ENCODE measurements around the gene ULK4. TPM values are rescaled to one million over a fixed set of nuclear protein-coding genes. Genes with fewer than 3 reads are reported as not detected.

The ULK4 gene
- total and polyA plus RNA-seq, 2 of the 4 experiments (the other 2 are of a cell fraction) = 2.7 to 5.0 TPM

DNA sequence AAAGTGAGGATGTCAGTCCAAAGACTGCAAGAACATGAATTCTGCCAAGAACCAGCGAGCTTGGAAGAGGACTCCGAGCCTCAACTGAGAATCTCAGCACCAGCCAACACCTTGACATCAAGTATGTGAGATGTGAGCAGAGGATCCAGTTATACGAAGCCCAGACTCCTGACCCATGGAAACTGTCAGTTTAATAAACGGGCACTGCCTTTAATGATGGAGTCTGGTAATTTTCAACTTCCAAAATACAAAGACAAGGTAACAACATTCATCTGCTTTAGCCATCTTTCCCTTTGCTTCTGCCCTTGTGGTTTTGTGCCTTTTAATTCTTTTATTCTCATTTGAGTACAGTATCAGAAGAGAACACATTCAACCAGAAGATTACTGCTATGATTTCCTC lies 211.9 kb downstream of the ULK4 start:
- no CpG with 5 or more reads among the region's 4 CpGs for WGBS, 2 experiments (ENCODE audit: extremely low coverage in 2 of 2, insufficient read length in 1 of 2)
- H2AK9ac ChIP-seq (replicated peaks; ENCODE audit: low read depth, low read length, poor library complexity) = no peak overlapping the region
- CTCF ChIA-PET = interaction anchor here (0.6 kb wide), 1 partner anchor 441 kb away, joined by 3 read pairs; no protein-coding TSS in a partner anchor
- no peak overlapping the region for H3K14ac ChIP-seq (replicated peaks; ENCODE audit: low read depth, low read length)
- POLR2A ChIA-PET (ENCODE audit: unreplicated experiment) = no interaction called here
- H3K36me3 ChIP-seq (ENCODE audit: control insufficient read depth, insufficient read depth, low read length) = no peaks in the 10 kb centered on the region
- no peak for ATAC-seq (ENCODE audit: low read depth)
- H3K9me3 ChIP-seq (ENCODE audit: control insufficient read depth, insufficient read depth, low read length) = no peaks in the 10 kb centered on the region
- DNase-seq = no peak
- H3K4me3 ChIP-seq (ENCODE audit: insufficient read depth, low read depth, low read length) = no peak overlapping the region
- no peaks in the 10 kb centered on the region for H3K79me1 ChIP-seq (ENCODE audit: low read depth in 1 of 2, low read length in 2 of 2)
- no peak overlapping the region for H3K4ac ChIP-seq (ENCODE audit: low read depth, low read length)
- H4K20me1 ChIP-seq (ENCODE audit: insufficient read depth, low read length) = no peaks in the 10 kb centered on the region
- no peak overlapping the region for H2AK5ac ChIP-seq (ENCODE audit: low read depth, low read length)
- no peak overlapping the region for H2BK15ac ChIP-seq (ENCODE audit: low read depth, low read length)
- H3K4me2 ChIP-seq (ENCODE audit: low read depth, low read length) = no peak overlapping the region
- H4K5ac ChIP-seq (ENCODE audit: low read depth, low read length) = no peak overlapping the region
- BruUV-seq (replicated peaks) = no TSS peak
- H2BK120ac ChIP-seq (ENCODE audit: low read depth, low read length) = no peak overlapping the region
- H4K8ac ChIP-seq (ENCODE audit: low read depth in 2 of 2, low read length in 2 of 2) = no peak overlapping the region
- no peaks in the 10 kb centered on the region for H3K27me3 ChIP-seq (ENCODE audit: control insufficient read depth, insufficient read depth, low read length)
- H2AFZ ChIP-seq (replicated peaks; ENCODE audit: low read length, poor library complexity) = no peak overlapping the region
- no peak overlapping the region for H3K56ac ChIP-seq (ENCODE audit: extremely low read depth, insufficient read depth, low read length)
- no peak overlapping the region for H3K23ac ChIP-seq (ENCODE audit: low read depth, low read length)
- dilution Hi-C loops (cut with HindIII; ENCODE audit: low sequenced_read_pairs, unreplicated experiment) = no loop called here
- H3K9ac ChIP-seq (ENCODE audit: low read depth, low read length) = no peak overlapping the region
- in situ Hi-C loops (cut with MboI; ENCODE audit: low sequenced_read_pairs) = no loop called here
- no peak overlapping the region for H4K91ac ChIP-seq (ENCODE audit: insufficient read depth, low read depth, low read length)
- H3K9me1 ChIP-seq (ENCODE audit: insufficient read depth, low read length) = no peaks in the 10 kb centered on the region
- TF ChIP-seq MAZ (IDR thresholded peaks at IDR 0.05; ENCODE audit: borderline replicate concordance, low read depth, low read length) (no peak), RFX5 (IDR thresholded peaks at IDR 0.05; ENCODE audit: low read depth, low read length) (no peak), SMC3 (IDR thresholded peaks at IDR 0.05; ENCODE audit: low read depth, low read length) (no peak), MXI1 (IDR thresholded peaks at IDR 0.05; ENCODE audit: borderline replicate concordance, low read depth, low read length) (no peak), FOS (IDR thresholded peaks at IDR 0.05; ENCODE audit: low read depth, low read length) (no peak), RAD21 (IDR thresholded peaks at IDR 0.05; ENCODE audit: low read length) (no peak), NFE2L2 (IDR thresholded peaks at IDR 0.05; ENCODE audit: low read depth, low read length) (no peak), CEBPB (IDR thresholded peaks at IDR 0.05; ENCODE audit: low read depth, low read length) (no peak)
- H2BK5ac ChIP-seq (ENCODE audit: low read depth, low read length, poor library complexity, severe bottlenecking) = no peak overlapping the region
- H3K4me1 ChIP-seq (ENCODE audit: control insufficient read depth, insufficient read depth, low read length) = no peaks in the 10 kb centered on the region
- H2BK20ac ChIP-seq (ENCODE audit: low read depth, low read length) = no peak overlapping the region
- intact Hi-C loops (cut with micrococcal nuclease) = no loop called here
- no peak overlapping the region for H3K18ac ChIP-seq (ENCODE audit: low read depth, low read length)
- H3K27ac ChIP-seq (ENCODE audit: insufficient read depth, low read length) = no peak overlapping the region
